ENCODE data around the gene LIPC.

The LIPC gene

DNA sequence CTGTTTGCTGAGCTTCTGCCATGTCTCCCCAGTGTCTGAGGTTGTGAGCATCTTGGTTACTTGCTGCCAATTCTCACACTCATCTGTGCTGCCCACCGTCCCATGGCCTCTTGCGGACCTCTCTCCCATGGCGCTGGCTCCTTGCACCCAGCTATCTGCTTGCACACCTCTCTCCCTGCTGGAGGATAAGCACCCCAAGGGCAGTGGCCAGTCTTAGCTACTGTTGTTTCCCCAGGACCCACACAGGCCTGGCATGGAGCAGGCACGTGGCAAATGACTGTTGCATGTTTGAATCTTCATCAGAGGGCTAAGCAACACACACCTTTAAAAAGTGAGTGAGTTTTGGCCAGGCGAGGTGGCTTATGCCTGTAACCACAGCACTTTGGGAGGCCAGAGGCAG is 14.7 kb downstream of the LIPC start:
- H3K27me3 ChIP-seq (ENCODE audit: low read depth, low read length), result no peaks in the 10 kb centered on the region
- H3K9me3 ChIP-seq (ENCODE audit: control insufficient read depth in 1 of 2, low read length in 2 of 2), result no peaks in the 10 kb centered on the region
- H3K36me3 ChIP-seq (ENCODE audit: control insufficient read depth in 1 of 2, insufficient read depth in 2 of 2, low read length in 2 of 2), result no peaks in the 10 kb centered on the region
- no peak overlapping the region for H3K4me3 ChIP-seq (ENCODE audit: low read depth in 1 of 2, low read length in 2 of 2)
- H3K27ac ChIP-seq (ENCODE audit: low read length), result no peak overlapping the region
- peaks cover 0 to 6% of the 10 kb centered on the region in 2 donors for H3K4me1 ChIP-seq (ENCODE audit: control insufficient read depth in 1 of 2, insufficient read depth in 2 of 2, low read length in 2 of 2)

GRCh38 chr15:58447271-58448010 is 15.7 kb downstream of the LIPC start:
- peaks cover 0 to 6% of the 10 kb centered on the region in 2 donors for H3K4me1 ChIP-seq (ENCODE audit: control insufficient read depth in 1 of 2, insufficient read depth in 2 of 2, low read length in 2 of 2)
- H3K27ac ChIP-seq (ENCODE audit: low read length), result no peak overlapping the region
- H3K36me3 ChIP-seq (ENCODE audit: control insufficient read depth in 1 of 2, insufficient read depth in 2 of 2, low read length in 2 of 2), result no peaks in the 10 kb centered on the region
- H3K4me3 ChIP-seq (ENCODE audit: low read depth in 1 of 2, low read length in 2 of 2), result no peak overlapping the region
- no peaks in the 10 kb centered on the region for H3K27me3 ChIP-seq (ENCODE audit: low read depth, low read length)
- no peaks in the 10 kb centered on the region for H3K9me3 ChIP-seq (ENCODE audit: control insufficient read depth in 1 of 2, low read length in 2 of 2)

- peaks cover 0 to 6% of the 10 kb centered on the region in 2 donors for H3K4me1 ChIP-seq (ENCODE audit: control insufficient read depth in 1 of 2, insufficient read depth in 2 of 2, low read length in 2 of 2)
- H3K9me3 ChIP-seq (ENCODE audit: control insufficient read depth in 1 of 2, low read length in 2 of 2), result no peaks in the 10 kb centered on the region
- no peak overlapping the region for H3K27ac ChIP-seq (ENCODE audit: low read length)
- no peak overlapping the region for H3K4me3 ChIP-seq (ENCODE audit: low read depth in 1 of 2, low read length in 2 of 2)
- no peaks in the 10 kb centered on the region for H3K36me3 ChIP-seq (ENCODE audit: control insufficient read depth in 1 of 2, insufficient read depth in 2 of 2, low read length in 2 of 2)
- H3K27me3 ChIP-seq (ENCODE audit: low read depth, low read length), result no peaks in the 10 kb centered on the region
Observed at GRCh38 chr15:58448331-58448730, 16.5 kb downstream of the LIPC start.

DNA sequence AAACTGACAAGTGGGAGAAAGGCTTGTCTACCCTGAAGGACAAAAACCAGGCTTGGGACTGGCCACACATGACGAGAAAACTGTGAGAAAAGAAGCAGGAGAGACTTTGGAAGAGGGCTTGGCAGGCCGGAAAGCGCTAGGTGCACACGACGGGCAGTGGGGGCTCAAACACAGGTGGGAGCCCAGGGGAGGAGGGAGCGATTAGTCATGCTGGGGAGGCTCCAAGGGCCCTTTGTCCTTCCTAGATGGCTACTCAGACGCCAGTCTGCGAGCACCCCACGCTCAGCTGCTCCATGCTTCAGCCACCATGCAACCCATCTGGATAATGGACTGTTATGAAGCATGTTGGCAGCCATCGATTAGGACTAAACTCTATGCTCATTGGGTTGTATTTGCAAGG is 17.1 kb downstream of the LIPC start:
- H3K4me3 ChIP-seq (ENCODE audit: low read depth in 1 of 2, low read length in 2 of 2), result no peak overlapping the region
- H3K27me3 ChIP-seq (ENCODE audit: low read depth, low read length), result no peaks in the 10 kb centered on the region
- H3K27ac ChIP-seq (ENCODE audit: low read length), result no peak overlapping the region
- peaks cover 0 to 6% of the 10 kb centered on the region in 2 donors for H3K4me1 ChIP-seq (ENCODE audit: control insufficient read depth in 1 of 2, insufficient read depth in 2 of 2, low read length in 2 of 2)
- H3K9me3 ChIP-seq (ENCODE audit: control insufficient read depth in 1 of 2, low read length in 2 of 2), result no peaks in the 10 kb centered on the region
- no peaks in the 10 kb centered on the region for H3K36me3 ChIP-seq (ENCODE audit: control insufficient read depth in 1 of 2, insufficient read depth in 2 of 2, low read length in 2 of 2)

DNA sequence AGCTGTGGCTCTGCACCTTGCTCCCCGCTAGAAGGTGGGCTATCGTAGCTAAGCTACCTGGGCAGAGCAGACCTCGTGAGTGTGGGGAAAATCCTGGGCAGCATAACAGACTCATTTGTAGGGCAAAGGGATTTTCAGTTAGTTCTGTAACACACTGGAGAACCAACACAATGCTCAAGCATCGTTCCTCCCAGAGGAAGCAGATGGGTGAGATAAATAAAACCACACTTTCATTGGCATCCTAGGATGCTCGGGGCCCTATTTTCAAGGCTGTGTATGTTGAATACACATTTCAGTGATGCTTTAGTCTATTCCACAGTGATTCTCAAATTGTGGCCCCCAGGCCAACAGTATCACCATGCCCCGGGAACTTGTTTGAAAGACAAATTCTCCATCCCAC is 20.0 kb downstream of the LIPC start:
- no peak overlapping the region for H3K27ac ChIP-seq (ENCODE audit: low read length)
- no peak overlapping the region for H3K4me3 ChIP-seq (ENCODE audit: low read depth in 1 of 2, low read length in 2 of 2)
- no peaks in the 10 kb centered on the region for H3K36me3 ChIP-seq (ENCODE audit: control insufficient read depth in 1 of 2, insufficient read depth in 2 of 2, low read length in 2 of 2)
- no peaks in the 10 kb centered on the region for H3K9me3 ChIP-seq (ENCODE audit: control insufficient read depth in 1 of 2, low read length in 2 of 2)
- no peaks in the 10 kb centered on the region for H3K27me3 ChIP-seq (ENCODE audit: low read depth, low read length)
- peaks cover 0 to 6% of the 10 kb centered on the region in 2 donors for H3K4me1 ChIP-seq (ENCODE audit: control insufficient read depth in 1 of 2, insufficient read depth in 2 of 2, low read length in 2 of 2)

GRCh38 chr15:58452775-58453174 is 21.0 kb downstream of the LIPC start:
- Histone ChIP-seq H3K4me1 (ENCODE audit: control insufficient read depth in 1 of 2, insufficient read depth in 2 of 2, low read length in 2 of 2) (peaks cover 0 to 6% of the 10 kb centered on the region in 2 donors), H3K4me3 (ENCODE audit: low read depth in 1 of 2, low read length in 2 of 2) (no peak overlapping the region), H3K36me3 (ENCODE audit: control insufficient read depth in 1 of 2, insufficient read depth in 2 of 2, low read length in 2 of 2) (no peaks in the 10 kb centered on the region), H3K27ac (ENCODE audit: low read length) (no peak overlapping the region), H3K9me3 (ENCODE audit: control insufficient read depth in 1 of 2, low read length in 2 of 2) (no peaks in the 10 kb centered on the region), H3K27me3 (ENCODE audit: low read depth, low read length) (no peaks in the 10 kb centered on the region)

- H3K4me1 ChIP-seq (ENCODE audit: control insufficient read depth in 1 of 2, insufficient read depth in 2 of 2, low read length in 2 of 2), result peaks cover 0 to 10% of the 10 kb centered on the region in 2 donors
- no peak overlapping the region for H3K27ac ChIP-seq (ENCODE audit: low read length)
- no peaks in the 10 kb centered on the region for H3K27me3 ChIP-seq (ENCODE audit: low read depth, low read length)
- no peak overlapping the region for H3K4me3 ChIP-seq (ENCODE audit: low read depth in 1 of 2, low read length in 2 of 2)
- no peaks in the 10 kb centered on the region for H3K36me3 ChIP-seq (ENCODE audit: control insufficient read depth in 1 of 2, insufficient read depth in 2 of 2, low read length in 2 of 2)
- no peaks in the 10 kb centered on the region for H3K9me3 ChIP-seq (ENCODE audit: control insufficient read depth in 1 of 2, low read length in 2 of 2)
Observed at GRCh38 chr15:58453931-58454793, 22.4 kb downstream of the LIPC start.

DNA sequence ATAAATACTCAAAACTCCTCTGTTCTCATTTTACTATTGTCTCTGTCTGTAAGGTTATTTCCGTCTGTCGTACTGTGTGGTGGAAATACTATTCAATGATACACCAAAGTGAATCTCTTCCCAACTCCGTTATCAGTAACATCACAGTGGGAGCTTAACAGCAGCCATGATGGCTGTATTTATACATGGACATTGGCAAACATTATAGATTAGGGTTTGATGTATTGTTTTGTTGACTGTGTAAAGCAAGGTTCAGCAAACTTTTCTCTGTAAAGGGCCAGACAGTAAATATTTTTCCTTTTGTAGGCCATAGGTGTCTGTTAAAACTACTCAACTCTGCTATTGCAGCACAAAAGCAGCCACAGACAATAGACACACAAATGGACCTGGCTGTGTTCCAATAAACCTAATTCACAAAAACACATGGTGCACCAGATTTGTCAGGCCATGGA is 23.2 kb downstream of the LIPC start:
- Histone ChIP-seq H3K4me3 (ENCODE audit: low read depth in 1 of 2, low read length in 2 of 2) (no peak overlapping the region), H3K27ac (ENCODE audit: low read length) (no peak overlapping the region), H3K4me1 (ENCODE audit: control insufficient read depth in 1 of 2, insufficient read depth in 2 of 2, low read length in 2 of 2) (peaks cover 0 to 18% of the 10 kb centered on the region in 2 donors)

GRCh38 chr15:58457466-58457965 is 25.7 kb downstream of the LIPC start:
- H3K4me1 ChIP-seq (ENCODE audit: control insufficient read depth in 1 of 2, insufficient read depth in 2 of 2, low read length in 2 of 2), result peaks cover 0 to 19% of the 10 kb centered on the region in 2 donors
- no peak overlapping the region for H3K27ac ChIP-seq (ENCODE audit: low read length)
- no peaks in the 10 kb centered on the region for H3K36me3 ChIP-seq (ENCODE audit: control insufficient read depth in 1 of 2, insufficient read depth in 2 of 2, low read length in 2 of 2)
- H3K4me3 ChIP-seq (ENCODE audit: low read depth in 1 of 2, low read length in 2 of 2), result no peak overlapping the region
- H3K9me3 ChIP-seq (ENCODE audit: control insufficient read depth in 1 of 2, low read length in 2 of 2), result no peaks in the 10 kb centered on the region
- no peaks in the 10 kb centered on the region for H3K27me3 ChIP-seq (ENCODE audit: low read depth, low read length)

More for the DNA sequence above, 23.2 kb downstream of the LIPC start:
- Histone ChIP-seq H3K36me3 (ENCODE audit: control insufficient read depth in 1 of 2, insufficient read depth in 2 of 2, low read length in 2 of 2) (no peaks in the 10 kb centered on the region), H3K9me3 (ENCODE audit: control insufficient read depth in 1 of 2, low read length in 2 of 2) (no peaks in the 10 kb centered on the region), H3K27me3 (ENCODE audit: low read depth, low read length) (no peaks in the 10 kb centered on the region)

DNA sequence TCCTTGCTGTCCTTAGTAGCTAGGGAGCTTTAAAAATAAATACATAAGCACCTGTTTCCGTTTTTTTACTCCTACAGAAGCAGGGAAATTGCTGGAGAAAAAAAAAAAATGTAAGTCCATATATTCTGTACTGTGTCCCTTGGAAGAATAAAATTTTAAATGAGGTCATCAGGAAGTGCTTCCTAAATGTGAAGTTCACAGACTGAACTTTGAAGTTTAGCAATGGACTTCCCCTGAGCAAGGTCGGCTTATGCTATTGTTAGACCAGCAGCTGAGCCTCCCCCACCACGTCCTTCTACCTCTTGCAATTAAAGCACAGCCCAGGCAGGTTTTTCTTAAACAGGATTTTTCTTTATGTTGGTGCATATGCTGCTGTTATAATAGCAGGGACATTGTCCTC is 26.3 kb downstream of the LIPC start:
- Histone ChIP-seq H3K27ac (ENCODE audit: low read length) (no peak overlapping the region), H3K4me3 (ENCODE audit: low read depth in 1 of 2, low read length in 2 of 2) (no peak overlapping the region), H3K36me3 (ENCODE audit: control insufficient read depth in 1 of 2, insufficient read depth in 2 of 2, low read length in 2 of 2) (no peaks in the 10 kb centered on the region), H3K27me3 (ENCODE audit: low read depth, low read length) (no peaks in the 10 kb centered on the region), H3K4me1 (ENCODE audit: control insufficient read depth in 1 of 2, insufficient read depth in 2 of 2, low read length in 2 of 2) (peaks cover 0 to 19% of the 10 kb centered on the region in 2 donors), H3K9me3 (ENCODE audit: control insufficient read depth in 1 of 2, low read length in 2 of 2) (no peaks in the 10 kb centered on the region)

GRCh38 chr15:58459045-58459444 is 27.3 kb downstream of the LIPC start:
- Histone ChIP-seq H3K27me3 (ENCODE audit: low read depth, low read length) (no peaks in the 10 kb centered on the region), H3K27ac (ENCODE audit: low read length) (no peak overlapping the region), H3K4me3 (ENCODE audit: low read depth in 1 of 2, low read length in 2 of 2) (no peak overlapping the region), H3K36me3 (ENCODE audit: control insufficient read depth in 1 of 2, insufficient read depth in 2 of 2, low read length in 2 of 2) (no peaks in the 10 kb centered on the region), H3K4me1 (ENCODE audit: control insufficient read depth in 1 of 2, insufficient read depth in 2 of 2, low read length in 2 of 2) (peaks cover 0 to 19% of the 10 kb centered on the region in 2 donors), H3K9me3 (ENCODE audit: control insufficient read depth in 1 of 2, low read length in 2 of 2) (no peaks in the 10 kb centered on the region)
